GM13977 (cell line): ENCODE data around the gene COL10A1.
"Not testable (repeated sequence)": the region's sequence is repeated elsewhere in the genome, so short reads cannot be mapped to it uniquely, and the experiment has no call there.

Source experiments
- DNase-seq: peaks from one replicate; pipeline ENCODE4 v3.0.0; 2012; ENCODE audit warnings: low spot score
- in situ Hi-C: fragments of 300-500 bp; cut with MboI; formaldehyde crosslinking; loops from one replicate; pipeline ENCODE4 v1.12.0; 2022; ENCODE audit warnings: low sequenced_read_pairs, low pct_unique_long_range_greater_than_20kb, mixed read lengths, inconsistent platforms; ENCODE audit not compliant: unreplicated experiment
- TF ChIP-seq, protein P1 (sequence below): IDR thresholded peaks from 2 replicates; pipeline ENCODE4 v1.5.1; 2012; ENCODE audit warnings: mild to moderate bottlenecking, control low read depth; ENCODE audit not compliant: insufficient read depth; ENCODE audit errors: extremely low read depth, missing control alignments

COL10A1 gene

DNA sequence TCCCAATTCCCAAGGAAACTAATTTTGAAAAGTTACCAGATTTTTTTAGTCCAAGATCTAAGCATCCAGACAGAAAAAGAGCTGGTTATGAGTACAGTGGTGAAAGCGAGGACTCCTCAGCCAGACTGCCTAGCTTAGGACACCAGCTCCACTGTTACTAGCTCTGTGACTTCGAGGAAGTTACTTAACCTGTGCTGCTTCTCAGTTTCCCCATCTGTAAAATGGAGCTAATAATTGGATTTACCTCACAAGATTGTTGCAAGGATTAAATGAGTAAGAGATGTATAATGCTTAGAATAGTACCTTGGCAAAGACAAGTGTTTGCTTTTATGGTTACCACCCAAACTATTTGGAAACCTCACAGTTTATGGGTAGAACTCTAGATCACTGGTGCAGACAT lies 24.1 kb downstream of the COL10A1 start:
- no peak for DNase-seq
- TF ChIP-seq, protein P1, sequence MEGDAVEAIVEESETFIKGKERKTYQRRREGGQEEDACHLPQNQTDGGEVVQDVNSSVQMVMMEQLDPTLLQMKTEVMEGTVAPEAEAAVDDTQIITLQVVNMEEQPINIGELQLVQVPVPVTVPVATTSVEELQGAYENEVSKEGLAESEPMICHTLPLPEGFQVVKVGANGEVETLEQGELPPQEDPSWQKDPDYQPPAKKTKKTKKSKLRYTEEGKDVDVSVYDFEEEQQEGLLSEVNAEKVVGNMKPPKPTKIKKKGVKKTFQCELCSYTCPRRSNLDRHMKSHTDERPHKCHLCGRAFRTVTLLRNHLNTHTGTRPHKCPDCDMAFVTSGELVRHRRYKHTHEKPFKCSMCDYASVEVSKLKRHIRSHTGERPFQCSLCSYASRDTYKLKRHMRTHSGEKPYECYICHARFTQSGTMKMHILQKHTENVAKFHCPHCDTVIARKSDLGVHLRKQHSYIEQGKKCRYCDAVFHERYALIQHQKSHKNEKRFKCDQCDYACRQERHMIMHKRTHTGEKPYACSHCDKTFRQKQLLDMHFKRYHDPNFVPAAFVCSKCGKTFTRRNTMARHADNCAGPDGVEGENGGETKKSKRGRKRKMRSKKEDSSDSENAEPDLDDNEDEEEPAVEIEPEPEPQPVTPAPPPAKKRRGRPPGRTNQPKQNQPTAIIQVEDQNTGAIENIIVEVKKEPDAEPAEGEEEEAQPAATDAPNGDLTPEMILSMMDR = no peak
- in situ Hi-C loops = no loop called here

DNA sequence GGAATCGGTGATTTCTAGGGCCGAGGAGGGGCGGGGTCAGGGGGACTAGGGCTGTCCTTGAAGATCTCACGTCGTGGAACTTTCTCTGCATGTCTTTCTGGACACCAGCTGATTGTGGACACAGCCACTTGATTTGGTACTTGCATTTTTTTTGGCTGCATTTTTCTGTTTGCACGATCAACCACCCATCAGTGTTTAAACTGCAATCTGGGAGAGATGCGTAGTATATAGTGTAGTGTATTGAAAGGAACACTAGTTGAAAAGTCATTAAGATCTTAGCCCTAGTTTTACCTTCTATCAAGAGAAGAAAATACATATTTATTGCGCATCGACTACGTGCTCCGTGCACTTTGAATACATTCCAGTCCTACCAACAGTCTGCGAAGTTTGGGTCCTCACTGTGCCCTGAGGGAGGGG lies 24.6 kb downstream of the COL10A1 start:
- no peak for DNase-seq
- in situ Hi-C loops = no loop called here
- TF ChIP-seq, protein P1 = no peak

- in situ Hi-C loops = no loop called here
- TF ChIP-seq, protein P1 = peak; percentile 33
- peak; percentile 94 for DNase-seq
These were observed 25.3 kb downstream of the COL10A1 start, which contains the start of gene NT5DC1 for GRCh38 chr6:116100419-116101301. Gene NT5DC1 (plus strand): TSS chr6:116100853. CDS start chr6:116100931, 78 bp downstream.

- TF ChIP-seq, protein P1 = no peak
- in situ Hi-C loops = loop anchor here (5.0 kb wide), 1 partner anchor 87 kb away; no protein-coding TSS in a partner anchor
- no peak for DNase-seq
These were observed 26.9 kb downstream of the COL10A1 start for GRCh38 chr6:116099036-116099435.

DNA sequence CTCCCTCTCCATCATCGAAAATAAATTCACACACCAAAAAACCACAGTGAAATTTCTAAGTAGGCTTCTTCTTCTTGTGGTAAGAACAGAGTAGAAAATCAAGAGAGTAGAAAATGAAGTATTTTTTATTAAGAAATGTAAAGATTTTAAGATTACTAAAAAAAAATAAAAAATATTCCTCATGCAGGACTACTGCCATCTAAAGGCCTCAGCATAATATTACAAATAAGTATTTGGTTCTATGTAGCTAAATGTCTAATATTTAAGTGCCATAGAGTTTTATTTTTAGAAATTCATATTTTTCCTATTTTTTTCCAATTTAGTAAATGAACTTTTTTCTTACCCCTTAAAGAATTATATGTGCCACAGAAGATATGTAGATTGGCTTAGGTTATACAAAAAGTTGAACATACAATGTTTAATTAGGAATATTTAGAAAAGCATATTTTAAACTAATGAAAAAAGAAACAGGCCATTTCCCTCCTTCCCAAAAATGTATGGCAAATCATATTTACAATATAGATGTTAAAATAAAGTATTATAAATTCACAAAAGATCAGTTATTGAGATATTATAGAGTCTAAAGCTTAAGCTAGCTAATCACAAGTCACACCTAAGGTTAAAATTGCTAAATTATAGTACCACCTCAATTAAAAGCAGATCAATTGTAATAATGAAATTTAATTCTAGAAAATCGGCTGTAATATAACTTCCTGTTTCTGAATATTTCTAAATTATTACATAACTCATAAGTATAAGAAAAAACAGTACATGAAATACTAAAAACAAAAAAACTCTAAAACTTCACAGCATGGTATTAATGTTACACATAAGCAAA lies 28.7 kb downstream of the COL10A1 start:
- TF ChIP-seq, protein P1 = peak; percentile 35
- in situ Hi-C loops = loop anchor here (5.0 kb wide), 1 partner anchor 85 kb away; no protein-coding TSS in a partner anchor
- no peak for DNase-seq

- in situ Hi-C loops = loop anchor here (5.0 kb wide), 1 partner anchor 84 kb away; no protein-coding TSS in a partner anchor
- DNase-seq = not testable (repeated sequence)
These were observed 29.7 kb downstream of the COL10A1 start for GRCh38 chr6:116096048-116096759.
